Heart left ventricle (tissue), 13 donors: ENCODE data around the gene MORF4L2.

ENCODE experiments used
- CTCF ChIP-seq, 12 donors: fragments of 200-600 bp; sonication (generic) in 4 of 12; IDR thresholded peaks; one replicate each; pipeline versions ENCODE4 v1.5.0 to v1.8.0; 2018 to 2022; ENCODE audit warnings: antibody characterized with exemption in 12 of 12, mild to moderate bottlenecking in 5 of 12
- POLR2A ChIP-seq, 2 donors: fragments of 450-650 bp; IDR thresholded peaks; one replicate each; pipeline ENCODE4 v1.6.1; 2017; ENCODE audit warnings: antibody characterized with exemption in 2 of 2, mild to moderate bottlenecking in 2 of 2, moderate library complexity in 2 of 2
- donor health status: ischemic (EF 13 %, LVEDD 7.1; RV severe dilation, severe dysfunction).
- donor health status: DM: no; HTN: yes; CAD: no.
- donor health status: DM: no; HTN: no; CAD: no.
- donor health status: ischemic (EF 25% LVEDD 6.9; RV normal size, moderate dysfunction).
- donor health status: ischemic (EF 25% LVEDD 5.7; RV mildly dilated, moderate dysfunction).
- donor health status: ischemic (EF 35%, LVEDD 5.7; RV mildly dilated, moderate dysfunction).
- donor health status: nonischemic (EF 11% LVEDD 7.7; RV severe dilation, severe dysfunction).
- donor health status: DM: yes; HTN: yes; CAD: no.
- donor health status: PGD.
- donor health status: ischemic (EF 29% LVEDD 5.4; RV normal size, mild dysfunction).
- donor health status: nonischemic (EF 23%, LVEDD 6.1; RV moderate dilation, normal function).

- TF ChIP-seq CTCF (IDR thresholded peaks at IDR 0.05), result no peak
- TF ChIP-seq POLR2A (IDR thresholded peaks at IDR 0.05), result no peak
Observed at GRCh38 chrX:103626855-103627254, 59.6 kb downstream of the MORF4L2 start.
